Gastroesophageal sphincter (tissue), 3 donors: Measurements from ENCODE around the gene CHKA.

ENCODE experiments used
- POLR2A ChIP-seq, 2 donors: fragments of 450-650 bp; IDR thresholded peaks; one replicate each; pipeline ENCODE4 v1.6.1; 2017; ENCODE audit warnings: antibody characterized with exemption in 2 of 2, mild to moderate bottlenecking in 2 of 2, moderate library complexity in 1 of 2
- TF ChIP-seq, protein P1 (sequence below), 4 experiments: fragments of 200-600 bp in 2 of 4; fragments of 450-650 bp in 2 of 4; sonication (generic) in 1 of 4; IDR thresholded peaks; one replicate each; pipeline ENCODE4 v1.5.1; 2017 to 2019; ENCODE audit warnings: antibody characterized with exemption in 4 of 4, mild to moderate bottlenecking in 2 of 4, moderate library complexity in 2 of 4

DNA sequence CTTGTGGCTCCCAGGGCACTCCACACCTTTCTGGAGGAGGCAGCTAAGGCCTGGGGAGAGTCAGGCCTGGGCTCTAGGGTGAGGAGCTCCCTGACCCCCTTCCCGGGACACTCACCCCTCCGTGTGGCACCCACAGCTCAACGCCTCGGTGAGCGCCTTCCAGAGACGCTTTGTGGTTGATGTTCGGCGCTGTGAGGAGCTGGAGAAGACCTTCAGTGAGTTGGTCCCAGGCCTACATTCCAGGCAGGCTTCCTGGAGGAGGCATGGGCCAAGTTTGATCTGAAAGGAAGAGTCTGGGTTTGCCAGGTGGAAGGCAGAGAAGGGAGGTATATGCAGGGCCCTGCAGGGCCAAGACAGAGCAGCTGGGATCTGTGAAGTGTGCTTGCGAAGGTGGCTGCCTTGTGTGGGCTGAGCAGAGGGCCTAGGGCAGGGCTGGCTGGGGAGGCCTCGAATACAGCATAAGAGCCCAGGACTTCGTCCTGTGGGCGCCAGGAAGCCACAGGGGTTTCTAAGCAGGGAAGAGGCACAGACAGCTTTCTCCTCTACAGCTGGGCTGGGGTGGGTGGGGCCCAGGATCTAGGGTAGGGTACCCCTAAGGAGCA, 79.5 kb downstream of the CHKA start:
- TF ChIP-seq, protein P1, sequence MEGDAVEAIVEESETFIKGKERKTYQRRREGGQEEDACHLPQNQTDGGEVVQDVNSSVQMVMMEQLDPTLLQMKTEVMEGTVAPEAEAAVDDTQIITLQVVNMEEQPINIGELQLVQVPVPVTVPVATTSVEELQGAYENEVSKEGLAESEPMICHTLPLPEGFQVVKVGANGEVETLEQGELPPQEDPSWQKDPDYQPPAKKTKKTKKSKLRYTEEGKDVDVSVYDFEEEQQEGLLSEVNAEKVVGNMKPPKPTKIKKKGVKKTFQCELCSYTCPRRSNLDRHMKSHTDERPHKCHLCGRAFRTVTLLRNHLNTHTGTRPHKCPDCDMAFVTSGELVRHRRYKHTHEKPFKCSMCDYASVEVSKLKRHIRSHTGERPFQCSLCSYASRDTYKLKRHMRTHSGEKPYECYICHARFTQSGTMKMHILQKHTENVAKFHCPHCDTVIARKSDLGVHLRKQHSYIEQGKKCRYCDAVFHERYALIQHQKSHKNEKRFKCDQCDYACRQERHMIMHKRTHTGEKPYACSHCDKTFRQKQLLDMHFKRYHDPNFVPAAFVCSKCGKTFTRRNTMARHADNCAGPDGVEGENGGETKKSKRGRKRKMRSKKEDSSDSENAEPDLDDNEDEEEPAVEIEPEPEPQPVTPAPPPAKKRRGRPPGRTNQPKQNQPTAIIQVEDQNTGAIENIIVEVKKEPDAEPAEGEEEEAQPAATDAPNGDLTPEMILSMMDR (IDR thresholded peaks at IDR 0.05), result no peak
- no peak for TF ChIP-seq POLR2A (IDR thresholded peaks at IDR 0.05)
